Cardiac fibroblast (primary cell): ENCODE data around the gene STIMATE.

Experiments used
- DNase-seq, 2 donors: peaks; one replicate each; pipeline versions ENCODE4 v3.0.0 to v3.0.0-alpha.2; 2010; ENCODE audit warnings: low read depth in 2 of 2
- H3K4me3 ChIP-seq, 2 donors: replicated peaks in 1 of 2; 1 replicate in 1 of 2; 2 replicates in 1 of 2; pipeline ENCODE4 v1.5.1; 2011; ENCODE audit warnings: low read depth in 2 of 2, low read length in 2 of 2, mild to moderate bottlenecking in 2 of 2, moderate library complexity in 1 of 2
- TF ChIP-seq, protein P1 (sequence below): IDR thresholded peaks from one replicate; pipeline ENCODE4 v1.5.1; 2011; ENCODE audit warnings: low read depth, mild to moderate bottlenecking, low read length, inconsistent platforms

Gene STIMATE

GRCh38 chr3:52890735-52891134, 6.6 kb downstream of the STIMATE start:
- no peak overlapping the region for H3K4me3 ChIP-seq
- TF ChIP-seq, protein P1, sequence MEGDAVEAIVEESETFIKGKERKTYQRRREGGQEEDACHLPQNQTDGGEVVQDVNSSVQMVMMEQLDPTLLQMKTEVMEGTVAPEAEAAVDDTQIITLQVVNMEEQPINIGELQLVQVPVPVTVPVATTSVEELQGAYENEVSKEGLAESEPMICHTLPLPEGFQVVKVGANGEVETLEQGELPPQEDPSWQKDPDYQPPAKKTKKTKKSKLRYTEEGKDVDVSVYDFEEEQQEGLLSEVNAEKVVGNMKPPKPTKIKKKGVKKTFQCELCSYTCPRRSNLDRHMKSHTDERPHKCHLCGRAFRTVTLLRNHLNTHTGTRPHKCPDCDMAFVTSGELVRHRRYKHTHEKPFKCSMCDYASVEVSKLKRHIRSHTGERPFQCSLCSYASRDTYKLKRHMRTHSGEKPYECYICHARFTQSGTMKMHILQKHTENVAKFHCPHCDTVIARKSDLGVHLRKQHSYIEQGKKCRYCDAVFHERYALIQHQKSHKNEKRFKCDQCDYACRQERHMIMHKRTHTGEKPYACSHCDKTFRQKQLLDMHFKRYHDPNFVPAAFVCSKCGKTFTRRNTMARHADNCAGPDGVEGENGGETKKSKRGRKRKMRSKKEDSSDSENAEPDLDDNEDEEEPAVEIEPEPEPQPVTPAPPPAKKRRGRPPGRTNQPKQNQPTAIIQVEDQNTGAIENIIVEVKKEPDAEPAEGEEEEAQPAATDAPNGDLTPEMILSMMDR = no peak
- DNase-seq = peak in 1 of 2 donors; percentile 25

DNA sequence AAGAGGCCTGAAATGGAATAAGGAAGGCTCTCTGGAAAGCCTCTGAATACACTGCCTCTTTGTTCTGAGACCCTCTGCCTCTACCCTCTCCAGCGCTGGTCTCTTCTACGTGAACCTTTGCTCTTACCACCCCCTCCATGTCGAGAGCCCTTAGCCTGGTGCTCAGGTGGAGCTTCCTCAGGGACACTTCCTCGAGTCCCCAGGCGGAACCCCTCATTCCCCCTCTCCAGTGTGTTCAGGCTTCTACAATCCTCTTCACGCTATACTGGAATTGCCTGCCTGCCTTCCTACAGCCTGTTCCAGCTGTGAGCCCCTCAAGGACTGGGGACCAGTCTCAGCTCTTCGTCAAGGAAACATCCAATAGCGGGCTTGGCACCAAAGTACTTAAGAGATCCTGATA, 7.4 kb downstream of the STIMATE start:
- TF ChIP-seq, protein P1 = no peak
- H3K4me3 ChIP-seq = no peak overlapping the region
- no peak for DNase-seq

GRCh38 chr3:52887166-52887565, 10.2 kb downstream of the STIMATE start:
- no peak for DNase-seq
- TF ChIP-seq, protein P1 = no peak
- no peak overlapping the region for H3K4me3 ChIP-seq

DNA sequence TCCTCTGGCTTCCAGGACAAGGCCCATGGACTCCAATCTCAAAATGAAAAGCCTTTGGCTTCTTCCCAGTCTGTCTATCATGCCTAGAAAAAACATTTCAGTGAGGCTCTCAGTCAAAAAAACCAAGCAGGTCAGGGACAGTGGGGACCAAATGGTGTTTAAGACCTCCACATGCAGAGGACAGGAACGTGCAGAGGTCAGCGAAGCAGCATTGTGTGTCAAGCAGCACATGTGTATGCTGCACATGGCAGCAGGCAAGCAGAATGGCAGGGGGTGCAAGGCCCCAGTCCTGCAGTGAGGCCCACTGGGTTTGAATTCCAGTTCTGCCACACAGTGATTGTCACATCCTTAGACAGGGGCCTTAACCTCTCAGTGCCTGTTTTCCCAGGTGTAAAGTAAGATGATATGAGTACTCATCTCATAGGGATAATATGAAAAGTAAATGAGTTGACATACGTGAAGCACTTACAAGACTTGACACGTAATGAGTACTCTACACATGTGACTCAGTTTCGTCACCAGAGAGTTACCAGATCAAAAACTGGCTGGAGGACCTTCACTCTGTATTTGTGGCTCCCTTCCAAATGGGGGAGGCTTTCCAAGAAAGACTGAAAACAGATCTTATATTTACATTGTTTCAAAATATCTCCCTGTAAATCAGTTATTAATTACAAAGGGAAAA, 11.2 kb downstream of the STIMATE start:
- H3K4me3 ChIP-seq = no peak overlapping the region
- TF ChIP-seq, protein P1 = no peak
- no peak for DNase-seq

- H3K4me3 ChIP-seq = no peak overlapping the region
- TF ChIP-seq, protein P1 = no peak
- no peak for DNase-seq
Observed at GRCh38 chr3:52882377-52882776, 15.0 kb downstream of the STIMATE start.

DNA sequence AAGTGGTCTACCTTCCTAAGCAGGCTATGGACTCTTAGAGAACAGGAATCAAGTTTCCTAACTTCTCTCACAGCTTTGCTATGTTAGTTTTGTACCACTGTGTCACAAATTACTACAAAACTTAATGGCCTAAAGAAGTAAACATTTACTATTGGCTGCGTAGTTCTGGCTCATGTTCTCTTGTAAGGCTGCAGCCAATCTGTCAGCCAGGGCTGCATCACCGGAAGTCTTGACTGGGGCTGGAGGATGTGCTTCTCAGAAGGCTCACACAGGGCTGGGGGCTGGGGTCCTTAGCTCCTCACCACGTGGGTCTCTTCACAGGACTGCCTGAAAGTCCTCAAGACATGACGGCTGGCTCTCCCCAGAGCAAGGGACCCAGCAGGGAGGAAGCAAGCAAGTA, 15.5 kb downstream of the STIMATE start:
- no peak overlapping the region for H3K4me3 ChIP-seq
- TF ChIP-seq, protein P1 = no peak
- no peak for DNase-seq

DNA sequence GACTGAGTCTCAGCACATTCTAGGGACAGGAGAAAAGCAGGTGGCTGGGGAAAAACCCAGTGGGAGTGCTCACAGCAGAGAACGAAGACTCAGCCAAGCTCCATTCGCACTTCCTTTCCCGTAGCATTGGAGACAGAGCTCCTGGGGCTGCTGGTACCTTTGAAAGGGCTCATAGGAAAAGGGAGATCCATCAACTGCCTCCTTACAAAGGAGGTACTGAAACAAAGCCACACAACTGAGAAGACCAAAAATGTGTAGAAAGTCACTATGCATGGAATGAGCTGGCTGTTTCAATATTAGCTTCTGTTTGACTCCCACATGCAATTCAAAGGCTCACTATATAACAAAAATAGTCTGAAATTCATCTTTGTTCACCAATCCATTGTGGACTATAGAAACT, 16.9 kb downstream of the STIMATE start:
- TF ChIP-seq, protein P1 = no peak
- no peak for DNase-seq
- H3K4me3 ChIP-seq = no peak overlapping the region
